HepG2 (cell line): ENCODE measurements around the gene SRGAP2B. TPM values are rescaled to one million over a fixed set of nuclear protein-coding genes. Genes with fewer than 3 reads are reported as not detected.
"Not testable (repeated sequence)": the region's sequence is repeated elsewhere in the genome, so short reads cannot be mapped to it uniquely, and the experiment has no call there.

Source experiments
- ATAC-seq: fragments of 200-7000 bp; cut with Tn5 transposase; 3 replicates; pipeline ENCODE4 v1.9.1; 2020; ENCODE audit warnings: mild to moderate bottlenecking, moderate library complexity
- BruUV-seq: library from RNA; stranded (reverse); fragments of 400-500 nt; replicated peaks from 2 replicates; lab custom pipeline; 2021; lab: Mats Ljungman, UMichigan
- CTCF ChIA-PET: fragments of 300-600 bp; formaldehyde crosslinking; extraction: SDS; loops from one replicate; lab custom pipeline; 2021; ENCODE audit warnings: low total read pairs, inconsistent platforms, low intra/inter-chr PET ratio; lab: Yijun Ruan, JAX
- POLR2A ChIA-PET: fragments of 350-600 bp; sonication (Branson Sonifier 250); formaldehyde crosslinking; loops from one replicate; lab custom pipeline; 2020; ENCODE audit warnings: antibody characterized with exemption, inconsistent platforms; lab: Yijun Ruan, JAX
- DNase-seq: peaks from one replicate; pipeline ENCODE4 v3.0.0-alpha.2; 2015; ENCODE audit warnings: low spot score
- FAIRE-seq: peaks from 3 replicates; lab custom pipeline; 2011; peaks lifted over from hg19 to GRCh38; lab: Jason Lieb, UNC
- H2AFZ ChIP-seq: one replicate; pipeline ENCODE4 v1.6.1; 2011; ENCODE audit warnings: low read length, inconsistent platforms
- H3K27ac ChIP-seq: fragments of 300-600 bp; 3 replicates; pipeline ENCODE4 v1.8.0; 2011; ENCODE audit warnings: mixed run types, mild to moderate bottlenecking, mixed read lengths, low read length, inconsistent platforms; ENCODE audit not compliant: insufficient read depth; ENCODE audit errors: extremely low read length
- H3K27me3 ChIP-seq, 2 experiments: fragments of 200-600 bp in 1 of 2; 2 replicates in 1 of 2; 3 replicates in 1 of 2; pipeline versions ENCODE4 v1.6.0 to v1.8.0; 2011; ENCODE audit warnings: low read length in 2 of 2, mild to moderate bottlenecking in 2 of 2, moderate library complexity in 2 of 2, inconsistent platforms in 1 of 2; ENCODE audit not compliant: insufficient read depth in 2 of 2, control insufficient read depth in 1 of 2
- H3K36me3 ChIP-seq, 2 experiments: fragments of 200-600 bp in 1 of 2; replicated peaks in 1 of 2; 2 replicates in 1 of 2; 3 replicates in 1 of 2; pipeline versions ENCODE4 v1.5.1 to v1.8.0; 2011; ENCODE audit warnings: low read length in 2 of 2, inconsistent platforms in 1 of 2; ENCODE audit not compliant: insufficient read depth in 2 of 2, control insufficient read depth in 1 of 2
- H3K4me1 ChIP-seq: 2 replicates; pipeline ENCODE4 v1.5.1; 2012; ENCODE audit warnings: low read length, inconsistent platforms; ENCODE audit not compliant: insufficient read depth
- H3K4me2 ChIP-seq: 2 replicates; pipeline ENCODE4 v1.6.0; 2011; ENCODE audit warnings: low read depth, low read length, inconsistent platforms
- H3K4me3 ChIP-seq, 3 experiments: fragments of 200-600 bp in 1 of 3; sonication (generic), shearing (Covaris generic) in 1 of 3; replicated peaks in 1 of 3; 2 replicates each; pipeline ENCODE4 v1.5.1; 2011 to 2016; ENCODE audit warnings: low read length in 3 of 3, inconsistent platforms in 2 of 3, low read depth in 2 of 3, mild to moderate bottlenecking in 2 of 3, control low read depth in 1 of 3, mixed read lengths in 1 of 3; ENCODE audit not compliant: insufficient read depth in 1 of 3
- H3K79me2 ChIP-seq: one replicate; pipeline ENCODE4 v1.6.1; 2011; ENCODE audit warnings: low read length, inconsistent platforms; ENCODE audit not compliant: insufficient read depth
- H3K9ac ChIP-seq: 2 replicates; pipeline ENCODE4 v1.6.0; 2011; ENCODE audit warnings: mild to moderate bottlenecking, low read depth, low read length, inconsistent platforms; ENCODE audit not compliant: insufficient read depth
- H3K9me3 ChIP-seq: 2 replicates; pipeline ENCODE4 v1.5.1; 2012; ENCODE audit warnings: mild to moderate bottlenecking, low read length
- H4K20me1 ChIP-seq: 2 replicates; pipeline ENCODE4 v1.6.0; 2011; ENCODE audit warnings: inconsistent platforms, mild to moderate bottlenecking, low read length, moderate library complexity; ENCODE audit not compliant: insufficient read depth
- WGBS: methylation state at CpG from one replicate; pipeline ENCODE4 v1.1.6; 2017; ENCODE audit warnings: low lambda C conversion rate; 5-methylcytosine and 5-hydroxymethylcytosine counted together
- in situ Hi-C: cut with HindIII; loops from 2 replicates; pipeline ENCODE4 v1.10.0; 2017; ENCODE audit warnings: low pct_unique_long_range_greater_than_20kb; ENCODE audit not compliant: extremely low pct_ligation_motif_present
- intact Hi-C: fragments of 100-400 bp; cut with micrococcal nuclease; formaldehyde crosslinking; loops from one replicate; pipeline ENCODE4 v1.10.0; 2022; ENCODE audit not compliant: unreplicated experiment
- polyA plus RNA-seq, 8 experiments: library from polyadenylated mRNA; depleted of rRNA in 3 of 8; stranded (reverse) in 7 of 8; unstranded in 1 of 8; fragments of >200 nt; fragmentation: Illumina TruSeq in 4 of 8; extraction: Trizol in 4 of 8; gene quantifications; 2 replicates each; pipeline versions ENCODE4 v1.2.1 to v1.2.3, GENCODE V29; 2011 to 2016; ENCODE audit warnings: low read depth in 4 of 8, missing spikeins in 1 of 8, mixed read lengths in 1 of 8; ENCODE audit not compliant: insufficient read depth in 1 of 8
- total RNA-seq, 5 experiments: library from RNA; depleted of rRNA; stranded (reverse); fragments of >200 nt; fragmentation: Illumina TruSeq; extraction: Trizol; gene quantifications; 2 replicates each; pipeline ENCODE4 v1.2.3, GENCODE V29; 2016; ENCODE audit warnings: low read depth in 1 of 5

The SRGAP2B gene
- total and polyA plus RNA-seq, 2 of the 13 experiments (the other 11 are each of a cell fraction or from before 2014, with no cell fraction given) = 9.2 to 16.1 TPM

DNA sequence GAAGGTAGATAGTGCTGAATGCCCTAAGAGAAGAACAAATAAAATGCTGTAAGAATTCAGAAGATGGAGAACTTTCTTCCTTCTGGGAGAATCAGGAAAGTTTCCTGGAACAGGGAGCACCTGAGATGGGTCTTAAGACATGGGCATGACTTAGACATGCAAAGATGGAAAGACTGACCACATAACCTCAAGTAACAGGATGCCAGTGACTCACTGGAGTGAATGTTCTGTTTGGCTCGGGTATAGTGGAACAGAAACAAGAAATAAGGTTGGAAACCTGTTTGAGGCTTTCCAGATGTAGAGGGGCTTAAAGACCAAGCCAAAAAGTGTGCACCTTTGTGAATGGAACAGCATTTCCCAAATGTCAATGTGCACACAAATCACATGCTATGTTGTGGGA is 102.2 kb downstream of the SRGAP2B start:
- POLR2A ChIA-PET, H3K9ac ChIP-seq, H3K36me3 ChIP-seq, H2AFZ ChIP-seq, H3K79me2 ChIP-seq, CTCF ChIA-PET, H3K9me3 ChIP-seq, H3K27ac ChIP-seq, in situ Hi-C loops, H3K4me2 ChIP-seq, intact Hi-C loops, H3K4me3 ChIP-seq, ATAC-seq, H4K20me1 ChIP-seq, H3K4me1 ChIP-seq, DNase-seq, FAIRE-seq, H3K27me3 ChIP-seq, BruUV-seq: not testable (repeated sequence)
- WGBS = 100% methylated on average over 1 of the region's 1 CpG

- ATAC-seq, BruUV-seq, FAIRE-seq, H3K4me1 ChIP-seq, DNase-seq, H3K36me3 ChIP-seq, H3K4me3 ChIP-seq, H3K9me3 ChIP-seq, H3K9ac ChIP-seq, H3K27ac ChIP-seq, H3K27me3 ChIP-seq, POLR2A ChIA-PET, H3K79me2 ChIP-seq, H4K20me1 ChIP-seq, H3K4me2 ChIP-seq, in situ Hi-C loops, intact Hi-C loops, H2AFZ ChIP-seq, CTCF ChIA-PET: not testable (repeated sequence)
- whole genome bisulfite sequencing = no CpG with 5 or more reads among the region's 29 CpGs
These were observed 104.5 kb downstream of the SRGAP2B start for GRCh38 chr1:144990611-144991010.

- no CpG with 5 or more reads among the region's 2 CpGs for WGBS
- POLR2A ChIA-PET, ATAC-seq, H3K9ac ChIP-seq, FAIRE-seq, H3K4me1 ChIP-seq, H4K20me1 ChIP-seq, H3K27ac ChIP-seq, H3K79me2 ChIP-seq, CTCF ChIA-PET, DNase-seq, BruUV-seq, H3K27me3 ChIP-seq, in situ Hi-C loops, H2AFZ ChIP-seq, intact Hi-C loops, H3K4me2 ChIP-seq, H3K4me3 ChIP-seq, H3K9me3 ChIP-seq, H3K36me3 ChIP-seq: not testable (repeated sequence)
These were observed 108.0 kb downstream of the SRGAP2B start for GRCh38 chr1:144987131-144987530.

- H2AFZ ChIP-seq, ATAC-seq, H3K4me3 ChIP-seq, H3K4me2 ChIP-seq, intact Hi-C loops, CTCF ChIA-PET, FAIRE-seq, H3K36me3 ChIP-seq, H3K9ac ChIP-seq, H3K79me2 ChIP-seq, BruUV-seq, DNase-seq, H3K27me3 ChIP-seq, H3K9me3 ChIP-seq, H3K27ac ChIP-seq, H3K4me1 ChIP-seq, POLR2A ChIA-PET, in situ Hi-C loops, H4K20me1 ChIP-seq: not testable (repeated sequence)
- 96% methylated on average over 2 of the region's 7 CpGs for WGBS
These were observed 108.8 kb downstream of the SRGAP2B start for GRCh38 chr1:144986171-144986860.
